GM19395 (cell line): ENCODE results near the gene OR5A2.
A peak's percentile ranks its signal among the peaks of the same experiment; 100 is the strongest.
"Not testable (repeated sequence)": the region's sequence is repeated elsewhere in the genome, so short reads cannot be mapped to it uniquely, and the experiment has no call there.

Experiments
- ATAC-seq: cut with Tn5 transposase; IDR thresholded peaks from one replicate; pipeline ENCODE4 v1.9.1; 2021; ENCODE audit warnings: mild to moderate bottlenecking, moderate library complexity; ENCODE audit not compliant: unreplicated experiment

OR5A2 gene

GRCh38 chr11:59394186-59394585, 32.0 kb downstream of the OR5A2 start:
- no peak for ATAC-seq

- peak; percentile 98 for ATAC-seq
Measured at GRCh38 chr11:59380263-59381059, 45.8 kb downstream of the OR5A2 start.

GRCh38 chr11:59372324-59372723, 53.9 kb downstream of the OR5A2 start:
- ATAC-seq, result not testable (repeated sequence)

GRCh38 chr11:59368238-59369022, 57.8 kb downstream of the OR5A2 start:
- no peak for ATAC-seq
